ENCODE measurements around the gene FAM50B.

The FAM50B gene

GRCh38 chr6:3820563-3820962, 28.6 kb upstream of the FAM50B start:
- no peak for DNase-seq

- no peak for DNase-seq
Observed at GRCh38 chr6:3822747-3823445, 26.3 kb upstream of the FAM50B start.

DNA sequence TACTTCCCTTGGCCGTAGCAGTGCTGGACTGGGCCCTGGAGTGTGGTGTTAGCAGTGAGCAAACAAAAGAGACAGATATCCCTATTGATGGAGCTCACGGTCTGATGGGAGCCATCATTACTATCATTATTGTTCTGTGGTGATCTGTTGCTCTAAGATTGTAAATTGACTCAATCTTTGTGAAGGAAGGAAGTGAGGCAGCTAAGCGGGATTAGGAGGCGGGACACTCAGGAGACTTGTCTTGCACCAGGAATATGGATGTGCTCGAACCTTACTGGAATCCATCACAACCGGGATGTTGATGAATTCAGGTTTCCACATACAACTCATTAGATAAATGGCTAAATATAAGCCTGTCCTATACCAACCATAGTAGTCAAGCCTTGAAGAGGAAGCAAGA, 25.5 kb upstream of the FAM50B start:
- no peak for DNase-seq

DNA sequence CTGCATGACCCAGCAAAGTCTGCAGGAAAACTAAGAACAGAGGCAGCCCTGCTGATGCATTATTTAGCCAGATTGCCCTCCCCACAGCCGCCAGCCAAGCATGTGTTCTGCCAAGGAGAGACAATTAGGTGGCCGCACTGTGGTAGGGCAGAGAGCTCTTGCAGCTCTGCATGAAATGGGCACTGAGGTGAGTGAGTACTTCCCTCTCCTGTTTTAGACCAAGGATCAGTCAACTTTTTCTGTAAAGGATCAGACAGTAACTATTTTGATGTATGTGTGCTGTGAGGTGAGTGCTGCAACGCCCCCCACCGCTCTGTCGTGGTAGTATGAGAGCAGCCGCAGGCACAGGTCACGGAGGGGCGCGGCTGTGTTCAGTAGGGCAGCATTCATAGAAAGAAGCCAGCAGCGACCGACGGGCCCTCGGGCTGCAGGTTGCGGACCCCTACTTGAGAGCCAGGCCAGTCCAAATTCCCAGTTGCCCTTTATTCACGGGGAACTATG, 23.8 kb upstream of the FAM50B start:
- no peak for DNase-seq

- no peak for DNase-seq
Observed at GRCh38 chr6:3825851-3826581, 23.2 kb upstream of the FAM50B start.

- no peak for DNase-seq
Observed at GRCh38 chr6:3829285-3829684, 19.9 kb upstream of the FAM50B start.

- DNase-seq = no peak
Observed at GRCh38 chr6:3830806-3831205, 18.4 kb upstream of the FAM50B start.

- DNase-seq = no peak
Observed at GRCh38 chr6:3831761-3832530, 17.2 kb upstream of the FAM50B start.

DNA sequence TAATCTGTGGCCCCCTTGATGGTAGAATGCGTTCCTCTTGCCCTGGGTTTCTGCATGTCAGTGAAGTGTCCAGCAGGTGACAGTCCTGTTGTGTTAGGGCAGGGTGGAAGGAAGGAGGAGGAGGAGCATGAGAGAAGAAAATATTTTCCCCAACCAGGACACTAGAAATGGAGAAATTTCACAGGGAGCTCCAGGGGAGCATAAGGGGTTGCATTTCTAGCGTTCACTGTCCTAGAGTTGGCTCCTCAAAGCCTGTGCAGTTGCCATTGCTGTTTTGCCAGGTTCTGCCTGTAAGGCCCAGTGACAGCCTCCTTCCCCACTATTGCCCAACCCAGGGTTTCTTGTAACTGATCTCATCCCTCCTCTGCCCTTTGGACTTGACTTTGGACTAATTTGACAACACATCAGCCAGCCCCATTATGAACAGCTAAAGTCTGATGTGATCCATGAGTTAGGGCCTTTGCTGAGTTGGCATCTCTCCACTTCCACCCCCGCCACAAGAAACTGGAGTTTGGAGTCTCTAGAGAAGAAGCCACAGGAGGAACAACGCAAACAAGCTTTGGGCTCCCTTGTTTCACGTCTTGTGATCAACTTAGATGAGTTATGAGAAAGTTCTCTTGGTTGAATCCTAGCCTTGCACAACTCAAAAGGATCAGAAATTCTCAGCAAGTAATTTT, 14.0 kb upstream of the FAM50B start:
- no peak for DNase-seq

- DNase-seq = no peak
Observed at GRCh38 chr6:3835785-3836184, 13.4 kb upstream of the FAM50B start.

DNA sequence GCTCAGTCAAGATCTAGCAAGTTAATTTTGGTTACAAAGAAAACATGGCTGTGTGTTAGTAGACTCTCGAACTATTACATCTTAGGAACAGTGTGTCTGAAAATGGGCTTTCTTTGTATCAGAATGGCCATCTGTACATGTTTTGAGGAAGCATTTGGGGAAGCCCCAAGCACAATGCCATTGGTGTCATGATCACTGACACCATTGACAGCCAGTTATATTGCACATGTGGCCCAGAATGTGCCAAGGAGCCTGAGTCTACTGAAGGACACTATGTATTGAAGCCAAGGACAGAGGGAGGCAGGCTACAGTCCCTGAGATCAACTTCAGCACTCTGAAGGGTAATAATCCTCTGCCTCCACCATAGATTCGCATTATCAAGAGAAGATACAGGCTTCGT, 12.6 kb upstream of the FAM50B start:
- no peak for DNase-seq

GRCh38 chr6:3837781-3838180, 11.4 kb upstream of the FAM50B start:
- no peak for DNase-seq

- no peak for DNase-seq
Observed at GRCh38 chr6:3838992-3839867, 9.9 kb upstream of the FAM50B start.

- DNase-seq = no peak
Observed at GRCh38 chr6:3841066-3841454, 8.1 kb upstream of the FAM50B start.

GRCh38 chr6:3841711-3842565, 7.2 kb upstream of the FAM50B start:
- DNase-seq = no peak

DNA sequence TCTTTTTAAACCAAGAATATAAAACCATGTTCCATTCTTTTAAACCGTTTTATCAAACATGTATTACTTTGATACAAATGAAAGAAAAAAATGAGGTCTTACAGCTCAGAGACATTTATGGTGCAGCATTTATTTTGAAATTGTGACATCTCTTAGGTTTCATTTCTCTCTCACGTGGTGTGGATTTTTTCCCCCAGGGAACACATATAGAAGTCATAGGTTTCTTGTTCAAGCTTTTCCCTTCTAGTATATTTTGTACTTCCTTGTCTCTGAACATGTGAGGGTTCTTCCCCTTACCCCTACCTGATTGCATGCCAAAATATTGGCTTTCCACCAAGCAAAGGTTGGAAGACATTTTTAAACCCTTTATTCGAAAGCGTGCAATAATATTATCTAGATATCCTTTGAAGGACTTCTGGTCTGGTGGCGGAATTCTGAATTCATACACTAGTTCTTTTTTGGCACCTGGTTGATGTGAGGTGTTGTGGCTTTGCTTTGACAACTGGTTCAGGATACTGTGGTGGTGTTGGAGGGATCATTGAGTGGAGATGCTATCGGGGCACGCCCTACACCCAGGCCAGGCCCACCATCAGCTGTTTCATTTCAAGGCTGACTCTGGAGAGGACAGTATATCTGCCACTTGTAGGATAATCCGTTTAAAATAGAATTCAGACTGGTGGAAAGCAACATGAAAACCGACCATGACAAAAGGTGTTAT, 5.6 kb upstream of the FAM50B start:
- DNase-seq = no peak

DNA sequence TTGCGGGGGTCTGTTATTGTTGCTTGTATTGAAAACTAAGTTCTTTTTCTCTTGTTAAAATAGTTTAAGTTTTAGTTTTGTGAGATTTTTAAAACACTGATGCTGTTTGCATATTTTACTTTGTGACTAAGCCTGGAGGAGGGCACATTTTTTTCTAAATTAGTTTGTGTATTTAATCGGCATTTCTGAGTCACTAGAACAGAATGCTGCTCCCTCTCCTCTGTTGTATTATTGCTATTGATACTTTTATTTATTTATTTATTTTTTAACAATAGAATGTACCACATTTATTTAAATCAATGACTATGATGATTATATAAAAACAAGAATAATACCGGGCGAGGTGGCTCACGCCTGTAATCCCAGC, 5.1 kb upstream of the FAM50B start:
- DNase-seq = no peak

GRCh38 chr6:3847521-3847920, 1.7 kb upstream of the FAM50B start:
- DNase-seq = no peak

GRCh38 chr6:3848380-3848779, 793 bp upstream of the FAM50B start:
- DNase-seq = no peak

GRCh38 chr6:3849681-3850450, 693 bp downstream of the FAM50B start:
- no peak for DNase-seq

Data from NCI-H524 treated with DMSO at 0.1 percent for 48 hours (cell line).